Testis (tissue), 3 donors: ENCODE results near the gene PAK1. TPM values are rescaled to one million over a fixed set of nuclear protein-coding genes. Genes with fewer than 3 reads are reported as not detected.

Source experiments
- DNase-seq: peaks from one replicate; pipeline ENCODE4 v3.0.0-alpha.2; 2019
- H3K27ac ChIP-seq, 2 donors: fragments of 200-600 bp; sonication (generic); one replicate each; pipeline ENCODE4 v1.5.1; 2019
- H3K27me3 ChIP-seq: fragments of 200-600 bp; sonication (generic); one replicate; pipeline ENCODE4 v1.5.1; 2019
- H3K36me3 ChIP-seq: fragments of 200-600 bp; sonication (generic); one replicate; pipeline ENCODE4 v1.5.1; 2017; ENCODE audit warnings: low read depth; ENCODE audit errors: missing control alignments
- H3K4me1 ChIP-seq: fragments of 200-600 bp; sonication (generic); one replicate; pipeline ENCODE4 v1.5.1; 2019
- H3K4me3 ChIP-seq, 2 donors: fragments of 200-600 bp; sonication (generic); one replicate each; pipeline ENCODE4 v1.5.1; 2017 to 2019
- H3K9me3 ChIP-seq: fragments of 200-600 bp; sonication (generic); one replicate; pipeline ENCODE4 v1.5.1; 2017
- POLR2A ChIP-seq: fragments of 450-650 bp; IDR thresholded peaks from one replicate; pipeline ENCODE4 v1.6.1; 2017; ENCODE audit warnings: antibody characterized with exemption, mild to moderate bottlenecking, moderate library complexity
- WGBS, 2 donors: methylation state at CpG; one replicate each; pipeline ENCODE4 v1.1.5; 2018; 5-methylcytosine and 5-hydroxymethylcytosine counted together
- intact Hi-C: fragments of 100-400 bp; cut with DNase I; formaldehyde crosslinking; loops from one replicate; pipeline ENCODE4 v1.15.1; 2023; ENCODE audit warnings: low total_unique reads
- polyA plus RNA-seq: library from polyadenylated mRNA; stranded (reverse); fragments of 350-450 nt; fragmentation: Illumina TruSeq; extraction: RNeasy Lipid Tissue Mini Kit (QIAGEN cat#74804); gene quantifications from one replicate; pipeline ENCODE4 v1.2.3, GENCODE V29; 2014; ENCODE audit warnings: low read depth, low replicate concordance; ENCODE audit not compliant: insufficient read depth
- total RNA-seq, 2 donors: library from RNA; depleted of rRNA; stranded (reverse); fragments of >200 nt; gene quantifications; one replicate each; pipeline ENCODE4 v1.2.3, GENCODE V29; 2016
- TF ChIP-seq, protein P1 (sequence below), 3 experiments: fragments of 450-650 bp in 2 of 3; fragments of 200-600 bp in 1 of 3; sonication (generic) in 1 of 3; IDR thresholded peaks; one replicate each; pipeline ENCODE4 v1.5.1; 2016 to 2019; ENCODE audit warnings: antibody characterized with exemption in 3 of 3, mild to moderate bottlenecking in 2 of 3, moderate library complexity in 1 of 3

PAK1 gene
- total and polyA plus RNA-seq, 3 donors from 2014 or later = 60.1 to 80.9 (median 63.2) TPM

DNA sequence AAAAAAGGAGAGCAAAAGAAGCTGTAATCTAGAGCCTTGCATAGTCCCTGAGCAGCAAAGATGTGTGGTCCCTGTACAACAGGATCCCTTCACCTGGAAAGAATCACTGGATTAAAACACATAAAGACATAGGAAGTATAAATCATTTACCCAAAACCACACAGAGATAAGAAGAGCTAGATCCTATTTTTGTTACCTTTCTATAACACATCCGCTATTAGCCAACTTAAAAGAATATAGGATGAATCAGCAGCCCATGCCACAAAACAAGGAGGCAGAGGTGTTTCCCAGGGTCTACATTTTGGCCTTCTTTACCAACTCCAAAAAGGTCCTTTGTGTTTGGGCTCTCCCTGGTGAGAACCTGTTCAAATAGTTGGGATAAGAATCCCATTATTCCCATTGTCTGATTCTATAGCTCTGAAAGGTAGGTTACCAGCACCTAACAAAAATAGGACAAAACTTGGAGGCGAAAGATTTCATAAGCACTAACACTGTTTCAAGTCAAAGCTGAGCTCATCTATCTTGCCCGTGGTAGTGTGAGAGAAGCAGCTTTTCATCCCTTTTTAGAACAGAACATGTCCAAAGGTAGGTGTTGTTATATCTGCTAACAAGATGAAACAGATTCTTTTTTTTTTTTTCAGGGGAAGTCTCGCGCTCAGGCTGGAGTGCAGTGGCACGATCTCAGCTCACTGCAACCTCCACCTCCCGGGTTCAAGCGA is 26.8 kb downstream of the PAK1 start:
- TF ChIP-seq, protein P1, sequence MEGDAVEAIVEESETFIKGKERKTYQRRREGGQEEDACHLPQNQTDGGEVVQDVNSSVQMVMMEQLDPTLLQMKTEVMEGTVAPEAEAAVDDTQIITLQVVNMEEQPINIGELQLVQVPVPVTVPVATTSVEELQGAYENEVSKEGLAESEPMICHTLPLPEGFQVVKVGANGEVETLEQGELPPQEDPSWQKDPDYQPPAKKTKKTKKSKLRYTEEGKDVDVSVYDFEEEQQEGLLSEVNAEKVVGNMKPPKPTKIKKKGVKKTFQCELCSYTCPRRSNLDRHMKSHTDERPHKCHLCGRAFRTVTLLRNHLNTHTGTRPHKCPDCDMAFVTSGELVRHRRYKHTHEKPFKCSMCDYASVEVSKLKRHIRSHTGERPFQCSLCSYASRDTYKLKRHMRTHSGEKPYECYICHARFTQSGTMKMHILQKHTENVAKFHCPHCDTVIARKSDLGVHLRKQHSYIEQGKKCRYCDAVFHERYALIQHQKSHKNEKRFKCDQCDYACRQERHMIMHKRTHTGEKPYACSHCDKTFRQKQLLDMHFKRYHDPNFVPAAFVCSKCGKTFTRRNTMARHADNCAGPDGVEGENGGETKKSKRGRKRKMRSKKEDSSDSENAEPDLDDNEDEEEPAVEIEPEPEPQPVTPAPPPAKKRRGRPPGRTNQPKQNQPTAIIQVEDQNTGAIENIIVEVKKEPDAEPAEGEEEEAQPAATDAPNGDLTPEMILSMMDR (IDR thresholded peaks at IDR 0.05) = no peak
- no peak for TF ChIP-seq POLR2A
- intact Hi-C loops = no loop called here

DNA sequence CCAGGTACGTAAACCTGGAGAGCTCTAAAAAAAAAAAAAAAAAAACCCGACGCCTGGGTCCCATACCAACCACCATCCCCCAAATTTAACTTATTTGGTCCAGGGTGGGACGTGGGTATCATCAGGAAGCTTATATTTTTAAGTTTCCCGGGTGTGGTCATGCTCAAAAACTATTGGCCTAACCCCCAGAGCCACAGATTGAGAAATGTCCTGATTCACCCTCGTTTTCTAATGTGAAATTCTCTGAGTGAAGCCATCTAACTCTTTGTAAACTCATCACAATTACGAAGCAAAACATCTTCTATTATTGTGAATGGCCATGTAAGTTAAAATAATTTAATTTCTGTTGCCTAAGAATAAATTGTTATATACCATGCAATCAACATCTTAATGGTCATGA is 29.6 kb downstream of the PAK1 start:
- intact Hi-C loops = no loop called here
- H3K4me1 ChIP-seq = no peaks in the 10 kb centered on the region
- no peaks in the 10 kb centered on the region for H3K36me3 ChIP-seq
- no peak overlapping the region for H3K27ac ChIP-seq
- H3K9me3 ChIP-seq = no peaks in the 10 kb centered on the region
- TF ChIP-seq, protein P1 (IDR thresholded peaks at IDR 0.05) = no peak
- no peak for TF ChIP-seq POLR2A
- no peak overlapping the region for H3K4me3 ChIP-seq
- no peak for DNase-seq
- 92 to 95% methylated on average over 7 of the region's 7 CpGs for WGBS, 2 donors
- H3K27me3 ChIP-seq = no peaks in the 10 kb centered on the region

More for the DNA sequence above, 26.8 kb downstream of the PAK1 start:
- no peaks in the 10 kb centered on the region for H3K4me1 ChIP-seq
- no peaks in the 10 kb centered on the region for H3K27me3 ChIP-seq
- no peaks in the 10 kb centered on the region for H3K9me3 ChIP-seq
- no peak for DNase-seq
- H3K27ac ChIP-seq = no peak overlapping the region
- no peaks in the 10 kb centered on the region for H3K36me3 ChIP-seq
- 90 to 91% methylated on average over 8 of the region's 8 CpGs for WGBS, 2 donors
- no peak overlapping the region for H3K4me3 ChIP-seq

DNA sequence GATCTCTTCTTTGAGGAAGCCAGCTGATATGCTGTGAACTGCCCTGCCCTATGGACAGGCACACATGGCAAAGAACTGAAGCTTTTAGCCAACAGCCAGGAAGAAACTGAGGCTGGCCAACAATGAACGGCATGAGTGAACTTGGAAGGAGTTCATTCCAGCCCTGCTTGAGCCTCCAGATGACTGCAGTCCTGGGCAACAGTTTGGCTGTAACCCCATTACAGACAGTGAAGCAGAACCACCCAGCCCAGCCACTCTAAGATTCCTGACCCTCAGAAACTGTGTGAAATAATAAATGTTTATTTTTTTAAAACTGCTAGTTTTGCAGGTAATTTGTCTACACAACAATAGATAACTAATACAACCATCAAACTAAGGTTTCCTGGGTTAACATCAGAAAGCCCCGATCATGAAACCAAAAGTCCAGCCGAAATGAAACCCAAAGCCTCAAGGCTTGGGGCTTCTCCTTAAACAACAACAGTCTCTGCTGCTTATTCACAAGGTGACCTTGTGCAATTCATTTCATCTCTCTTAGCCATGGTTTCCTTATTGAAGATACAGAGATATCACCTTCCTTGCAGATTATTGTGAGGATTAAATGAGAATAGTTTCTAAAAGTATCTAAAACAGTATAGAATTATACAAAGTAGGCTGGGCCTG is 31.4 kb downstream of the PAK1 start:
- no peaks in the 10 kb centered on the region for H3K4me1 ChIP-seq
- no peaks in the 10 kb centered on the region for H3K36me3 ChIP-seq
- intact Hi-C loops = no loop called here
- no peaks in the 10 kb centered on the region for H3K27me3 ChIP-seq
- H3K4me3 ChIP-seq = no peak overlapping the region
- WGBS, 2 donors = 77 to 80% methylated on average over 3 of the region's 3 CpGs
- no peaks in the 10 kb centered on the region for H3K9me3 ChIP-seq
- no peak overlapping the region for H3K27ac ChIP-seq
- DNase-seq = no peak
- TF ChIP-seq, protein P1 (IDR thresholded peaks at IDR 0.05) = no peak
- no peak for TF ChIP-seq POLR2A

DNA sequence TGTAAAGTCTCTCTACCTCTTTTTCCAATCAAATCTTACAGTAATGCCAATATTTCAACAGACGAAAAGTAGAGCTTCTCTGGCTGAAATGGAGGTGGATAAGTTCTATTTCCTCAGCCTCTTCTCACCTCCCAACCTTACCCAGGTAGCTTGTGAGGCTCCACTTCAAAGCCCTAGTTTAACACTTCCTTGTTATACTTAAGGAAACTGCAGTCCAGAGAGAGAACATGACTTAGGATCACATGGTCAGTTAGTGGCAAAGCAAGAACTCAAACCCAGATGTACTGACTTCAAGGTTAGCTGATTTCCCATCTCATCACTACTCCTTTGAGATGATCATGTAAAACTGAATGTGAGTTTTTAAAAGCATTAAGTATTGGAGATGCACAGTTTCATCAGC is 32.5 kb downstream of the PAK1 start:
- H3K36me3 ChIP-seq = no peaks in the 10 kb centered on the region
- H3K9me3 ChIP-seq = no peaks in the 10 kb centered on the region
- no peak overlapping the region for H3K27ac ChIP-seq
- no peaks in the 10 kb centered on the region for H3K4me1 ChIP-seq
- intact Hi-C loops = no loop called here
- 86 to 94% methylated on average over 1 of the region's 1 CpG for WGBS, 2 donors
- H3K27me3 ChIP-seq = no peaks in the 10 kb centered on the region
- no peak overlapping the region for H3K4me3 ChIP-seq
- TF ChIP-seq, protein P1 (IDR thresholded peaks at IDR 0.05) = no peak
- DNase-seq = no peak

DNA sequence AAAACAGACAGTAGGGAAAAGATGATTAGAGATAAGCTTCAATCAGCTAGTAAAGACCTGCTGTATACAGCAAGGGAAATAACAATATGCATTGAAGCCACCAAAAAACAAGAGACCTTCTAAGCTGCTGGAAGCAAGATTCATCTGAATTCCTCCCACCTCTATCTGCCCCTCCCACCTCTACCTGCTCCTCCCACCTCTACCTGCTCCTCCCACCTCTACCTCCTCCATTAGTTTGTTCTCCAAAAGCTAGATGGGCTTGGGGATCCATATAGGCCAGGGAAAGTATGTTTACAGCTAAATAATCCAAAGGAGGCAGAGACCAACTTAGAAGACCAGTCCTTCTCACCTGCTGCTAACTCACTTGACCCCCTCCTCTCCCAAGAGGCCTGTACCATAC is 33.2 kb downstream of the PAK1 start:
- Histone ChIP-seq H3K4me1 (no peaks in the 10 kb centered on the region), H3K9me3 (no peaks in the 10 kb centered on the region)
- intact Hi-C loops = no loop called here

More for the DNA sequence above, 33.2 kb downstream of the PAK1 start:
- DNase-seq = no peak
- H3K27me3 ChIP-seq = no peaks in the 10 kb centered on the region
- TF ChIP-seq, protein P1 (IDR thresholded peaks at IDR 0.05) = no peak
- no peak for TF ChIP-seq POLR2A
- H3K36me3 ChIP-seq = no peaks in the 10 kb centered on the region
- H3K4me3 ChIP-seq = no peak overlapping the region
- H3K27ac ChIP-seq = no peak overlapping the region
